NCI-H1105 (cell line): Measurements from ENCODE around the gene GRIN1.

Experiments used
- DNase-seq: peaks from one replicate; lab custom pipeline; 2025; lab: John Stamatoyannopoulos, UW

Gene GRIN1

GRCh38 chr9:137148242-137148641, 9.3 kb downstream of the GRIN1 start:
- DNase-seq, result no peak

GRCh38 chr9:137148661-137149060, 9.7 kb downstream of the GRIN1 start:
- no peak for DNase-seq

GRCh38 chr9:137149363-137149762, 10.4 kb downstream of the GRIN1 start:
- DNase-seq, result no peak

- no peak for DNase-seq
Observed at GRCh38 chr9:137149942-137150616, 11.1 kb downstream of the GRIN1 start.

- DNase-seq, result no peak
Observed at GRCh38 chr9:137150617-137151457, 11.9 kb downstream of the GRIN1 start.

GRCh38 chr9:137152844-137153405, 14.0 kb downstream of the GRIN1 start:
- DNase-seq, result no peak

GRCh38 chr9:137156567-137157375, 17.8 kb downstream of the GRIN1 start:
- no peak for DNase-seq

- DNase-seq, result no peak
Observed at GRCh38 chr9:137157618-137158415, 18.9 kb downstream of the GRIN1 start.

GRCh38 chr9:137158625-137159024, 19.7 kb downstream of the GRIN1 start:
- no peak for DNase-seq

GRCh38 chr9:137159105-137160053, 20.4 kb downstream of the GRIN1 start:
- DNase-seq, result no peak

- DNase-seq, result no peak
Observed at GRCh38 chr9:137160054-137160425, 21.1 kb downstream of the GRIN1 start.

- DNase-seq, result peak; percentile 85
Observed at GRCh38 chr9:137160716-137161557, 22.0 kb downstream of the GRIN1 start.

- DNase-seq, result peak; percentile 85
Observed at GRCh38 chr9:137161558-137162486, 22.9 kb downstream of the GRIN1 start.

GRCh38 chr9:137162505-137163364, 23.8 kb downstream of the GRIN1 start:
- DNase-seq, result no peak

GRCh38 chr9:137163365-137163715, 24.4 kb downstream of the GRIN1 start:
- no peak for DNase-seq

- no peak for DNase-seq
Observed at GRCh38 chr9:137163805-137164204, 24.9 kb downstream of the GRIN1 start.
